Natural killer cell (primary cell): ENCODE results near the gene CYP4V2. TPM values are rescaled to one million over a fixed set of nuclear protein-coding genes. Genes with fewer than 3 reads are reported as not detected.

ENCODE experiments used
- ATAC-seq, 3 donors: fragments of 150-1000 bp in 2 of 3; fragments of 200-7000 bp in 1 of 3; cut with Tn5 transposase; 1 replicate in 1 of 3; 2 replicates in 2 of 3; pipeline ENCODE4 v1.10.0; 2021; ENCODE audit warnings: mild to moderate bottlenecking in 2 of 3, moderate library complexity in 2 of 3
- DNase-seq, 2 donors: peaks; one replicate each; pipeline versions ENCODE4 v3.0.0 to v3.0.0-alpha.2; 2013 to 2021; ENCODE audit warnings: mixed read lengths in 1 of 2
- H3K27ac ChIP-seq: one replicate; pipeline ENCODE4 v1.5.1; 2013; ENCODE audit warnings: mild to moderate bottlenecking, low read length
- H3K27me3 ChIP-seq: one replicate; pipeline ENCODE4 v1.6.1; 2013; ENCODE audit warnings: low read length; ENCODE audit not compliant: control insufficient read depth, insufficient read depth
- H3K36me3 ChIP-seq: one replicate; pipeline ENCODE4 v1.6.1; 2013; ENCODE audit warnings: low read length; ENCODE audit not compliant: control insufficient read depth, insufficient read depth
- H3K4me1 ChIP-seq: one replicate; pipeline ENCODE4 v1.6.1; 2013; ENCODE audit warnings: low read length; ENCODE audit not compliant: control insufficient read depth, insufficient read depth
- H3K4me3 ChIP-seq: one replicate; pipeline ENCODE4 v1.5.1; 2013; ENCODE audit warnings: low read length
- H3K9me3 ChIP-seq: one replicate; pipeline ENCODE4 v1.6.1; 2013; ENCODE audit warnings: low read length; ENCODE audit not compliant: control insufficient read depth, insufficient read depth
- H3K27ac Mint-ChIP-seq, 2 donors: one replicate each; pipeline ENCODE4 v1.8.0; 2022; ENCODE audit warnings: mild to moderate bottlenecking in 2 of 2, mixed read lengths in 2 of 2, moderate library complexity in 1 of 2
- H3K27me3 Mint-ChIP-seq, 2 donors: one replicate each; pipeline ENCODE4 v1.8.0; 2022; ENCODE audit warnings: low read depth in 2 of 2, mixed read lengths in 2 of 2
- H3K36me3 Mint-ChIP-seq: one replicate; pipeline ENCODE4 v1.8.0; 2022; ENCODE audit warnings: mixed read lengths
- H3K4me1 Mint-ChIP-seq, 2 donors: one replicate each; pipeline ENCODE4 v1.8.0; 2022; ENCODE audit warnings: mixed read lengths in 2 of 2
- H3K4me3 Mint-ChIP-seq: one replicate; pipeline ENCODE4 v1.8.0; 2022; ENCODE audit warnings: mild to moderate bottlenecking, moderate library complexity, mixed read lengths
- H3K9me3 Mint-ChIP-seq, 2 donors: one replicate each; pipeline ENCODE4 v1.8.0; 2022; ENCODE audit warnings: mixed read lengths in 2 of 2
- CTCF ChIP-seq: fragments of 200-600 bp; IDR thresholded peaks from one replicate; pipeline ENCODE4 v1.8.0; 2022; ENCODE audit warnings: antibody characterized with exemption
- WGBS: methylation state at CpG from one replicate; pipeline ENCODE4 v1.1.7; 2013; ENCODE audit warnings: missing lambda C conversion rate; ENCODE audit not compliant: insufficient coverage; 5-methylcytosine and 5-hydroxymethylcytosine counted together
- intact Hi-C: fragments of 100-400 bp; cut with micrococcal nuclease; formaldehyde crosslinking; loops from one replicate; pipeline ENCODE4 v1.14.2; 2022
- total RNA-seq, 4 donors: library from RNA; stranded (reverse); fragments of 120-200 nt in 1 of 4; gene quantifications; one replicate each; pipeline versions ENCODE4 v1.2.3 to v1.2.4, GENCODE V29; 2013 to 2022

Gene CYP4V2
- total RNA-seq, 3 donors from 2014 or later (not counting 1 experiment from before 2014, with no cell fraction given), result 27.9 to 32.5 (median 31.7) TPM

GRCh38 chr4:186172546-186172945, 18.8 kb upstream of the CYP4V2 start:
- H3K27ac Mint-ChIP-seq, result no peak overlapping the region
- no peaks in the 10 kb centered on the region for H3K36me3 Mint-ChIP-seq
- H3K9me3 ChIP-seq, result no peaks in the 10 kb centered on the region

GRCh38 chr4:186188107-186188506, 3.3 kb upstream of the CYP4V2 start:
- H3K4me1 Mint-ChIP-seq, result peaks cover 21 to 26% of the 10 kb centered on the region in 2 donors
- no peak overlapping the region for H3K27ac ChIP-seq
- H3K4me1 ChIP-seq, result peaks cover 17% of the 10 kb centered on the region
- intact Hi-C loops, result no loop called here
- H3K9me3 Mint-ChIP-seq, result no peaks in the 10 kb centered on the region
- no peaks in the 10 kb centered on the region for H3K36me3 Mint-ChIP-seq
- no peaks in the 10 kb centered on the region for H3K9me3 ChIP-seq
- WGBS, result 75% methylated on average over 2 of the region's 3 CpGs
- no peak overlapping the region for H3K4me3 Mint-ChIP-seq
- H3K27me3 Mint-ChIP-seq, result peaks cover 23 to 26% of the 10 kb centered on the region in 2 donors
- no peaks in the 10 kb centered on the region for H3K36me3 ChIP-seq
- H3K27me3 ChIP-seq, result no peaks in the 10 kb centered on the region
- no peak overlapping the region for H3K4me3 ChIP-seq
- no peak for TF ChIP-seq CTCF
- ATAC-seq, result no peak
- H3K27ac Mint-ChIP-seq, result no peak overlapping the region
- DNase-seq, result no peak

More at GRCh38 chr4:186172546-186172945, 18.8 kb upstream of the CYP4V2 start:
- Mint-ChIP-seq H3K9me3 (no peaks in the 10 kb centered on the region), H3K4me1 (no peaks in the 10 kb centered on the region), H3K4me3 (no peak overlapping the region), H3K27me3 (peaks cover 7 to 21% of the 10 kb centered on the region in 2 donors)
- H3K4me1 ChIP-seq, result no peaks in the 10 kb centered on the region
- no peak for TF ChIP-seq CTCF
- ATAC-seq (no peak), DNase-seq (no peak)
- H3K4me3 ChIP-seq, result no peak overlapping the region
- H3K27ac ChIP-seq, result no peak overlapping the region
- WGBS, result 94% methylated on average over 7 of the region's 8 CpGs
- intact Hi-C loops, result no loop called here
- H3K36me3 ChIP-seq, result no peaks in the 10 kb centered on the region
- peaks cover 5% of the 10 kb centered on the region for H3K27me3 ChIP-seq

- Mint-ChIP-seq H3K27me3 (peaks cover 10 to 13% of the 10 kb centered on the region in 2 donors), H3K4me3 (peak overlapping the region; percentile 86), H3K4me1 (peaks cover 24 to 34% of the 10 kb centered on the region in 2 donors), H3K27ac (peak overlapping the region; percentile 90 to 93), H3K9me3 (no peaks in the 10 kb centered on the region), H3K36me3 (no peaks in the 10 kb centered on the region)
- H3K27ac ChIP-seq, result peak overlapping the region; percentile 95
- TF ChIP-seq CTCF, result no peak
- intact Hi-C loops, result loop anchor here (5.0 kb wide), 1 partner anchor 122 kb away; the partner anchor contains the start of gene TLR3
- H3K4me1 ChIP-seq, result peaks cover 17% of the 10 kb centered on the region
- no peaks in the 10 kb centered on the region for H3K36me3 ChIP-seq
- H3K27me3 ChIP-seq, result no peaks in the 10 kb centered on the region
- ATAC-seq, result no peak
- no peak for DNase-seq
- no peaks in the 10 kb centered on the region for H3K9me3 ChIP-seq
- no peak overlapping the region for H3K4me3 ChIP-seq
- 81% methylated on average over 2 of the region's 4 CpGs for whole genome bisulfite sequencing
Measured at GRCh38 chr4:186189656-186190055, 1.7 kb upstream of the CYP4V2 start.
